Right cardiac atrium (tissue), 5 donors: Measurements from ENCODE around the gene PSMG2. TPM values are rescaled to one million over a fixed set of nuclear protein-coding genes. Genes with fewer than 3 reads are reported as not detected.

ENCODE experiments used
- polyA plus RNA-seq: library from polyadenylated mRNA; stranded (reverse); fragments of 200-250 nt; gene quantifications from one replicate; pipeline ENCODE4 v1.2.3, GENCODE V29; 2013
- total RNA-seq, 4 donors: library from RNA; stranded (reverse); fragmentation: NEBNext Ultra II Directional; extraction: Animal tissue kit (Norgen Biotek cat#: 25700); gene quantifications; one replicate each; pipeline ENCODE4 v1.2.1, GENCODE V29; 2021
- donor health status: healthy with polysubstance abuse.
- donor health status: DM: no; HTN: yes; CAD: no.
- donor health status: DM: no; HTN: no; CAD: no.
- donor health status: DM: no; HTN: yes; CAD: no; lungs with severe emphysema.
- donor health status: DM: yes; HTN: yes; CAD: no.

PSMG2 gene
- total and polyA plus RNA-seq, 5 donors, result 44.4 to 62.4 (median 45.8) TPM

Other genes with a start within 250 kb of the PSMG2 start
- gene SPIRE1, start 44.9 kb upstream of the PSMG2 start, total RNA-seq, result 10 to 100 TPM; 34.3 to 41.9 (median 38.2) TPM
- gene SPIRE1, start 44.9 kb upstream of the PSMG2 start, polyA plus RNA-seq, result 9.5 TPM
- gene CEP76, start 319 bp upstream of the PSMG2 start, total RNA-seq, result 1 to 10 TPM; 3.2 to 4.2 (median 3.9) TPM
- 2.3 TPM for gene CEP76, start 319 bp upstream of the PSMG2 start, polyA plus RNA-seq
- 10 to 100 TPM; 15.3 to 16.5 (median 15.5) TPM for gene PTPN2, start 181.2 kb downstream of the PSMG2 start, total RNA-seq
- gene PTPN2, start 181.2 kb downstream of the PSMG2 start, polyA plus RNA-seq, result 12.3 TPM
- 10 to 100 TPM; 16.1 to 25.0 (median 18.5) TPM for gene SEH1L, start 245.0 kb downstream of the PSMG2 start, total RNA-seq
- 11.6 TPM for gene SEH1L, start 245.0 kb downstream of the PSMG2 start, polyA plus RNA-seq